ENCODE measurements around the gene TTLL11.
A peak's percentile ranks its signal among the peaks of the same experiment; 100 is the strongest.
"Not testable (repeated sequence)": the region's sequence is repeated elsewhere in the genome, so short reads cannot be mapped to it uniquely, and the experiment has no call there.

Gene TTLL11

DNA sequence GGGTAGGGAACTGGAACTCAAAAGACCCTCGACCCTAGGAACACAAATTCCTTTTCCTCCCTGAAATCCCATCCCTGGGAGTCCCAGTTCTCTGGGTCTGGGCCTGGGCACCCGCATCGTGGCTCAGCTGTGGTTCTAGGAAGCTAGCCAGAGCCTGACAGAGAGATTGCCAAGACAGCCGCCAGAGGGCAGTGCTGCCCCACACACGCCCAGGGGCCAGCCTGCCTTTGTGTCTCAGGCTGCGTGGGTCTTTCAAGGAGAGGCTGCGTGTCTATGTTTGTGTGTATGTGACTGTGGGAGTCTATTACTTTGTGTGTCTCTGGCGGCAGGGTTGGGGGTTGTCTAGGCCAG, 32.0 kb upstream of the TTLL11 start:
- DNase-seq (ENCODE audit: low read depth, low spot score) = peak; percentile 61

DNA sequence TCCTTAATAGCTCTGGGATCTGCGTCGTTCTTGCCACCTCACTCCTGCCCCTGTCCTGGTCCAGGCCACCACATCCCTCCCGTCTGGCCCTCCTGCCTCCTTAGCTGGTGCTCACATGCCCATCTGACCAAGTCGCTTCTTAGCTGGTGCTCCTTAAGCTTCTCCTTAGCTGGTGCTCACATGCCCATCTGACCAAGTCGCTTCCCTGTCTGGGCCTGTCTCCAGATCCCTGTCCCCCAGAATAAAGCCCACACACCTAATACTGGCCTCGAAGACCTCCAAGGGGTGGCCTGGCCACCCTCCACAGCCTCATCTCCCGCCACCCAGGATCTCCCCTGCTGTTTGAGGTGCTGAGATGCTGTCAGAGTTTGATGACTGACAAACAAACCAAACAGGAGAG, 31.4 kb upstream of the TTLL11 start:
- no peak for DNase-seq (ENCODE audit: low read depth, low spot score)

DNA sequence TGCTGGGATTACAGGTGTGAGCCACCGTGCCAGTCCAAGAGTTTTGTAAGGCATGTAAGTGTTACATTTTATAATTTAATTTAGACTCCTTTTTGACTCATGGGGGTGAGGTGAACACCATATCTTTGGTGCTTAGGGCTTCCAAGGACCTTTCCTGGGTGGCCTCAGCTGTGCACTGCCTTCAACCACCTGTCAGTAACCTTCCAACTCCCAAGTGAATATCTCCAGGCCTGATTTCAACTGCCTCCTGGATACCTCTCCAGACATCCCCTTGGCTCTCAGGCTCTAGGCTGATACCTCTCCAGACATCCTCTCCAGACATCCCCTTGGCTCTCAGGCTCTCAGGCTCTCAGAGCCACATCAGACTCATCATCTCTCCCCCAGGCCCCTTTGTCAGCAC, 30.9 kb upstream of the TTLL11 start:
- DNase-seq (ENCODE audit: low read depth, low spot score) = no peak

GRCh38 chr9:122122903-122123632, 30.0 kb upstream of the TTLL11 start:
- DNase-seq (ENCODE audit: low read depth, low spot score) = peak; percentile 36

DNA sequence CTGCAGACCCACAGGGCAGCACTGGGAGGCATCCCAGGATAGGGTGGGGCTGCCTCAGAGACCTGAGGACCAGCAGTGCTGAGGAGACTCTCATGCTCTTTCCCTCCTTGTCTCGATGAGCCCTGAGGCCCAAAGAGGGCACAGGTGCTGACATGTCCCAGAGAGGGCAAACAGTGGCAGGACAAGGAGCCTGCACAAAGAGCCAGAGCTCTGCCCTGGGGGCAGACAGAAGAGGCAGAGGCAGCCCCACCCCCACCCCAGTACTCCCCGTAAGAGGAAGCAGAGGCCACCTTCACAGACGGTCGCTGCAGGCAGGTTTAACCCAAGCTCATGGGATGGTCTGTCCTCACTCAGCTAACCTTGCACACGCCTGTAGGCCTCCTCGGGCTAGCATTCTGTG, 29.4 kb upstream of the TTLL11 start:
- DNase-seq (ENCODE audit: low read depth, low spot score) = no peak

- no peak for DNase-seq (ENCODE audit: low read depth, low spot score)
Measured at GRCh38 chr9:122121931-122122330, 28.8 kb upstream of the TTLL11 start.

- DNase-seq (ENCODE audit: low read depth, low spot score) = no peak
Measured at GRCh38 chr9:122121391-122121790, 28.3 kb upstream of the TTLL11 start.

DNA sequence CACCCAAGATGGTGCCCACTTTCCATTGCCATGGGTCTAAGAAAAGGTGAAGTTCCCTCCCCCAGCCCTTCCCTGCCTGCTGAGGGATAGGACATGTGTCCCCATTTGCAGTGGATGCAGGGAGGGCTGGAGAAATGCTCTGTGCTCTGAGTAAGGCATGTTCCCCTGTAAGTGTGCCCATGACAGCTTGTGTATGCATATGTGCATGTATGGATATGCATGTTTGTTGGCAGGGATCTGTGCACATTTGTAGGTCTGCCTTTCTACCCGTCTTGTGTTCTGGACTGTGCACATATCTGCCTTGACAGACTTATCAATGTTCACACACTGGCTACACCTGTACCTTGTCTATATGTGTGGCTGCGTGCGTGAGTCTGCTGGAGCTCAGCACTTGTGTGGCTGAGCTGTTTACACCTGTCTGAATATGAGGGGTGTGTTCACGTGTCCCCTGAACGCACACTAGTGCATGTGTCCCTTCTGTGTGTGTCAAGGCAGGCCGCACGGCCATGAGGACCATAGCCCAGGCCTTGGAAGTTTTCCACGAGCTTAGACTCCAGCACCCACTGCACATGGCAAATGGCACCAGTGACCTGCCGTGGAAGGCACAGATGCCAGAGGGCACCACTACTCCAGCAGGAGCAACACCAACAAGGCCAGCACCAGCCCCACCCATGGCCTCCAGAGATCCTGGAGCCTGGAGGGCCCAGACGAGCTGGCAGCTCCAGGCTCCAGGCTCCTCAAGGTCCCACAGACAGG, 27.4 kb upstream of the TTLL11 start:
- DNase-seq (ENCODE audit: low read depth, low spot score) = no peak

DNA sequence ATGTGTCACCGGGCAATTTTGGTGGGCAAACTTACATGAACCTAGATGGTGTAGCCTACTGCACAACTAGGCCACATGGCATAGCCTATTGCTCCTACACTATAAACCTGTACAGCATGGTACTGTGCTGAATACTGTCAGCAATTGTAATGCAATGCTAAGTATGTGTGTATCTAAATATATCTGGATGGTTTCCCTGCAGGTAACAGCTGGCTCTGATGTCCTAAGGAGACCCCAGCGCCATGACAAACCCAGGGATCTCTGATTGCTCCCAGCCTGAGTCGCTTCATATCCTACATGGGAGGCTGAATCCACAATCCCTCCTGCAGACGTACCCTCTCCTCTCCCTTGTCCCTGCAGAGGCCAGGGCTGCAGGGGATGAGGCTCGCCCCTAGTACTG, 26.6 kb upstream of the TTLL11 start:
- no peak for DNase-seq (ENCODE audit: low read depth, low spot score)

DNA sequence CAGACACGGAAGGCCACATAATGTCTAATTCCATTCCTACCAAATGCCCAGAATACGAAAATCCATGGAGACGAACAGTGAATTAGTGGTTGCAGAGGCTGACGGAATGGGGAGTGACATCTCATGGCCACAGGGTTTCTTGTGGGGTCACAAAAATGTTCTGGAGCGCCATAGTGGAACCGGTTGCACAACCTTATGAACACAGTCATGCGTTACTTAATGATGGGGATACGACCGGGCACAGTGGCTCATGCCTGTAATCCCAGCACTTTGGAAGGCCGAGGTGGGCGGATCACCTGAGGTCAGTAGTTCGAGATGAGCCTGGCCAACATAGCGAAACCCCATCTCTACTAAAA, 26.0 kb upstream of the TTLL11 start:
- no peak for DNase-seq (ENCODE audit: low read depth, low spot score)

- no peak for DNase-seq (ENCODE audit: low read depth, low spot score)
Measured at GRCh38 chr9:122118343-122119165, 25.4 kb upstream of the TTLL11 start.

DNA sequence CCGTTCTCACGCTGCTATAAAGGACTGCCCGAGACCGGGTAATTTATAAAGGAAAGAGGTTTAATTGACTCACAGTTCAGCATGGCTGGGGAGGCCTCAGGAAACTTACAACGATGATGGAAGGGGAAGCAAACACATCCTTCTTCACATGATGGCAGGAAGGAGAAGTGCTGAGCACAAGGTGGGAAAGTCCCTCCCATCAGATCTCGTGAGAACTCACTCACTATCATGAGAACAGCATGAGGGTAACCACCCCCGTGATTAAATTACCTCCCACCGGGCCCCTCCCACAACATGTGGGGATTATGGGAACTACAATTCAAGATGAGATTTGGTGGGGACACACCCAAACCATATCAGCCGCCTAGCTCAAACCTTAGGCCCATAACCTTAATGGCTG, 24.1 kb upstream of the TTLL11 start:
- not testable (repeated sequence) for DNase-seq (ENCODE audit: low read depth, low spot score)

GRCh38 chr9:122116448-122117173, 23.5 kb upstream of the TTLL11 start:
- DNase-seq (ENCODE audit: low read depth, low spot score) = no peak

- DNase-seq (ENCODE audit: low read depth, low spot score) = no peak
Measured at GRCh38 chr9:122116040-122116439, 22.9 kb upstream of the TTLL11 start.

DNA sequence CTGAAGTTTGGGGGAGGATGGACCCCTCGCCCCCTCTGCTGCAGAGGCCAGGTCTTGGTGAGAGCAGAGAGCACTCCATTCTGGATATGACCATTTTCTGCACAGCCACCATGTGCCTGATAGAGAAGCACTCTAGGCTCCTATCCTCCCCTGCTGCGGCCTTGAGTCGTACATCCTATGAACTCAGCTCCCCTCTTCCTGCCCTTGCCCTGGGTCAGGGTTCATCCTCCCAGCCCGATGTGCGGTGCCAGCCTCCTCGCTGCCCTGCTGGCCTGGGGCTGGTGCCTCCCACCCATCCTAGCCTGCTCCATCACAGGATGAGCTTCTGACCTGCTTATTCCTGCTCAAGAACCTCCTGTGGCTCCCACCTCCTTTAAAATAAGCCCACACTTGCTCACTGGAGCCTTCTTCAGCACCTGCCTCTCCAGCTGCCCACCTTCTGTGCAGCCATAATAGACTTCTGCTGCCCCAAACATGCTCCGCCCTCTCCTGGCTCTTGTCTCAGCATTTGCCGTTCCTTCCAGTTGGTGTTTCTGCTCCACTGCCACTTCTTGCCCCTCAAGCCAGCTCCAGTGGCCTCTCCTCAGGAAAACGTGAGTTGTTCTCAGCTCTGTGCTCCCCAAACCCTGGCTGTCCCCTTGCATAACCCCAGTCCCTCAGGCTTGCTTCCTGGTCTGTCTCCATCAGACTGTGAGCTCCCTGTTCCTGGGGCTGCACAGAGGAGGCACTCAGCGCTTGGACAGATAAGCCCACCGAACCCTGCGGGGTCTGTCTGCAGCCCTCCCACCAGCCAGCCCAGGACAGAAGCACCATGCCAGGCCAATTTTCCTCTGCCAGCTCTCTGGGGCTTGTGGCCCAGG, 22.3 kb upstream of the TTLL11 start:
- DNase-seq (ENCODE audit: low read depth, low spot score) = no peak

- no peak for DNase-seq (ENCODE audit: low read depth, low spot score)
Measured at GRCh38 chr9:122113574-122113973, 20.5 kb upstream of the TTLL11 start.

DNA sequence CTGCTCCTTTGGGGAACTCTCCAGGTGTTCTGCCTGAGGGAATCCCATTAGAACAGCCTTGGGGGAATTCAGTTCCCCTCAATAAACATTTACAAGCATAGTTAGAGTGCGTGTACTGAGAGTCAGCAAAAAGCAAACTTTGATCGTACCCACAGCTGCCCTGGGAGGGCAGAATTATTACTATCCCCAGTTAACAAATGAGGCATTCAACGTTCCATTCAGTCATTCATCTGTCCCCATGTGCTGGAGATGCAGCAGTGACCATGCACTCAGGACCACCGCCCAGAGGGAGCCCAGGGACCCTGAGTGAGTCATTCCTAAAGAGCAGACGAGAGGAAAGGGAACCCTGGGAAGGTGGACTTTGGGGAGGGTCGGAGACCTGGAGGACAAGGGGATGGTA, 19.1 kb upstream of the TTLL11 start:
- no peak for DNase-seq (ENCODE audit: low read depth, low spot score)

DNA sequence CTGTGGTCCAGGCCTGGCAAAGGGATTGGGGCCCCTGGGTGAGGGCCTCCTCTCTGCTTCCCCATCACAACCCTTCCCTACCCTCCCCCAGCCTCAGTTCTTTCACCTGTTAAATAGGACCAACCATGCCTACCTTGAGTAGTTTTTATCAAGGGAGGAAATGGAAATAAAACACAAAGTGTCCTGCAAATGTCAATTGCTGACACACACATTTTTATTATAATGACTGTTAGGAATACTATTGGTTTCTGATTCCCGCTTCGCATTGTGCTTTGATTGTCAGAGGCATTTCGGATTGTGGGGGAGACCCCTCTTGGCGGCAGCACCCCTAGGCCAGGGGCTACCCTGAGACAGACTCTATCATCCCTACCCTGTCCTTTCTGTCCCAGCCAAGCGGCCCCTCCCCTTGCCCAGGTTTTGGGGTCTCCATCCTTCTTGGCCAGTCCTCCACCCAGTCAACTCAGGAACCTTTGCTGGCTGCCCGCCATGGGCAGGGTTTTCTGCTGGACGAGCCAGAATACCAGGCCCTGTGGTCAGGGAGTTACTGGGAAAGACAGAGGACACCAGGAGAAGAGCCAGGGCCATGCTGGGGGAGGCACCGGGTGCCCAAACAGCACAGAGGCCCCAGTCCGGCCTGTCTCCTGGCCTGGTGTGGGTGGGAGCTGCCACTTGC, 18.4 kb upstream of the TTLL11 start:
- DNase-seq (ENCODE audit: low read depth, low spot score) = no peak

DNA sequence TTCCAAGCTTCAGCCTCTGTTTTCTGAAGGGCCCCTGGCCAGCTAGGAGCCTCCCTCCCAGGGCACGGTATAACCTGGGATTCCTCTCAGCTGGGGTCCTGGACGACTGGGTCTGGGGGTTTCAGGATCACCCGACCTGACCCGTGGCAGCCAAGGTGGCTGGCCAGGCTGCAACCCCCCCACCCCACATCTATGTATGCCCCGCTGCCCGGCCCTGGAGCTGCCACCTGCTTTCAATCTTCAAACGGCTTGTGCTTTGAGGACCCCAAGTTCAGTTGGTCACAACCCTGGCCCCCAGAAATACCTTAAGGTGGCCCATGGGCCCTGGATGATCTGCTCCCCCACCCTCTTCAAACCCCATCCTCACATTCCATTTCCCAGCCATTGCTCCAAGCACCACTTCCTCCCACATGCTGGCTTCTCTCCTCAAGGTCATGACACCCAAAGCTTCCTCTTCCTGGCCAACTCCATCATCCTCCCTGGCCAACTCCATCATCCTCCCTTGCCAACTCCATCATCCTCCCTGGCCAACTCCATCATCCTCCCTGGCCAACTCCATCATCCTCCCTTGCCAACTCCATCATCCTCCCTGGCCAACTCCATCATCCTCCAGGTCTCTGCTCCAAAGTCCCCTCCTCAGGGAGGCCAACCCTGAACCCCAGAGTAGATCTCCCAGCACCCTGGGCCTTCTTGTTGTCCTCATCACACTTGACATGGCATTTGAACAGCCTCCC, 17.2 kb upstream of the TTLL11 start:
- DNase-seq (ENCODE audit: low read depth, low spot score) = no peak
